ENCODE measurements around the gene ABCB4.

ABCB4 gene

DNA sequence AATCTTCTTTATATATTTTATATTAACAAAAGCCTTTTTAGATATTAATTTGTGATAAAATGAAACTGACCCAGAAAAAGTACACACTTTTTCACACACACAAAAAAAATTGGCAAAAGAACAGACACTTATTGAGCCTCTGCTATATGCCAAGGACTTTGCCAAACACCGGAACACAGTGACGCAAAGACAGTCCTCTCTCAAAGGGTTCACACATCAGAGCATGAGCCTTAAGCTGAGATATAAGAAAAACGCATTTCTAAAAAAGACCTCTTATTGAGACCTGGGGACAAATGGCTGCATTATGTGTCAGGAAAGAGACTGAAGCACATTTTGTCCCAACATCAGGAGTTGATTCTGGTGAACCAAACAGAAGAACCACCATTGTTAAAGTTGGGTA is 24.0 kb upstream of the ABCB4 start:
- no peak overlapping the region for H3K4me3 ChIP-seq (ENCODE audit: low read depth, low read length)
- in situ Hi-C loops (cut with HindIII; ENCODE audit: low sequenced_read_pairs), result no loop called here
- DNase-seq (ENCODE audit: low read depth, low spot score), result no peak
- no peak for TF ChIP-seq CTCF (IDR thresholded peaks at IDR 0.05; ENCODE audit: low read depth, low read length)

GRCh38 chr7:87498893-87499292 is 23.4 kb upstream of the ABCB4 start:
- no peak for TF ChIP-seq CTCF (IDR thresholded peaks at IDR 0.05; ENCODE audit: low read depth, low read length)
- no peak for DNase-seq (ENCODE audit: low read depth, low spot score)
- H3K4me3 ChIP-seq (ENCODE audit: low read depth, low read length), result no peak overlapping the region
- in situ Hi-C loops (cut with HindIII; ENCODE audit: low sequenced_read_pairs), result no loop called here

DNA sequence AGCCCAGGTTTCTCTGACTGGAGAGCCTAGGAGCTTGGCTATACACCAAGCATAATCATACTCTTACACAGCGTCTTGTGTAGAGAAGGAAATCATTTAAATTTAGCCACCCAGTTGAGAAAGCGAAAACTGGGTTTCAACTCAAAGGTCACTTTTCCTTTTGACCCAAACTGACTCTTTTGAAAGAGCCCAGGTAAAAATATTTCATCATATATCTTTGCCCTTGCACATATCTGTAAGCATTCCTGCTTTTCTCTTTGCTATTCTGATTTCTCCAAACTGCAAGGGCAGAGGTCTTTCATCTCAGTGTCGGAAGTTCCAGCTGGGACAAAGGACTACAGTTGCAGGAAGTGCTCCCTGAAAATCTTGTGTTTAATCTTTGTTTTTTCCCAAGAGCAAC is 22.0 kb upstream of the ABCB4 start:
- TF ChIP-seq CTCF (IDR thresholded peaks at IDR 0.05; ENCODE audit: low read depth, low read length), result no peak
- DNase-seq (ENCODE audit: low read depth, low spot score), result no peak
- no peak overlapping the region for H3K4me3 ChIP-seq (ENCODE audit: low read depth, low read length)
- in situ Hi-C loops (cut with HindIII; ENCODE audit: low sequenced_read_pairs), result no loop called here

DNA sequence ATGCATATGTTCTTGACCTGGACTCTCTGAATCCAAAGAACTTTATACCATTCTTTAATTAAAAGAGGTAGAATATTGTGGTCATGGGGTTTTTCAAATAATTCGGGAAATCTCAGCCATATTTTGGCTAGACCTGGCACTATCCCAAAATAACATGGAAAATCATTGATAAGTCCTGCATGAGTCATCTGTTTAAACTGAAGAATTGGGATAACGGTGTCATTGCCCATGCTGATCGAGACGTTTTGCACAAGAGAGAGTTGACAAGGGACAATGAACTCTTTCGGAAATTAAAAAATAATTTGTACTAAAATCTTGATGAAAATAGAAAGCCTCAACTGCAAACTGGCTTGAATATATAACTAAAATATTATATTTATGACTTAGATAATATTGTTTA is 19.9 kb upstream of the ABCB4 start:
- DNase-seq (ENCODE audit: low read depth, low spot score), result no peak
- TF ChIP-seq CTCF (IDR thresholded peaks at IDR 0.05; ENCODE audit: low read depth, low read length), result no peak
- no peak overlapping the region for H3K4me3 ChIP-seq (ENCODE audit: low read depth, low read length)
- in situ Hi-C loops (cut with HindIII; ENCODE audit: low sequenced_read_pairs), result no loop called here

GRCh38 chr7:87494454-87494853 is 19.0 kb upstream of the ABCB4 start:
- DNase-seq (ENCODE audit: low read depth, low spot score), result no peak
- no peak overlapping the region for H3K4me3 ChIP-seq (ENCODE audit: low read depth, low read length)
- in situ Hi-C loops (cut with HindIII; ENCODE audit: low sequenced_read_pairs), result no loop called here
- no peak for TF ChIP-seq CTCF (IDR thresholded peaks at IDR 0.05; ENCODE audit: low read depth, low read length)

GRCh38 chr7:87483131-87483530 is 7.7 kb upstream of the ABCB4 start:
- in situ Hi-C loops (cut with HindIII; ENCODE audit: low sequenced_read_pairs), result no loop called here
- no peak for TF ChIP-seq CTCF (IDR thresholded peaks at IDR 0.05; ENCODE audit: low read depth, low read length)
- no peak overlapping the region for H3K4me3 ChIP-seq (ENCODE audit: low read depth, low read length)
- no peak for DNase-seq (ENCODE audit: low read depth, low spot score)

DNA sequence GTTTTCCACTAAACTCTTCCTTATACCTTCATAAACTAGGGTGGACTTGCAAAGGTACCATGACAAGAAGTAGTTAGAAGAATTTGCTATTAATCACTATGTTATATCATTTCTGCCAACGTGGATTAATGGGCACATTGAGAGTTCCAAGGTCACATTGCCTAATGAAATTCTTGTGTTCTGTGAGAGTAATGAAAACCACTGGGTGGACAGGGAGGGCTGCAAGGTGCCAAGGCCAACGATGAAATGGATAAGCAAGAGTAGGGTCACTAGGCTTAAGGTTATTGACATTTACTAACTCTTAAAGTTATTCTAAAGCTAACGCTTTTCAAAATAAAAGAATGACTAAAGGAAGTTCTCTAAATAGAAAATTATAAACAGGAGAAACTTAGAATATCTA is 6.6 kb upstream of the ABCB4 start:
- in situ Hi-C loops (cut with HindIII; ENCODE audit: low sequenced_read_pairs), result no loop called here
- TF ChIP-seq CTCF (IDR thresholded peaks at IDR 0.05; ENCODE audit: low read depth, low read length), result no peak
- DNase-seq (ENCODE audit: low read depth, low spot score), result no peak
- no peak overlapping the region for H3K4me3 ChIP-seq (ENCODE audit: low read depth, low read length)

Measured in astrocyte of the spinal cord (primary cell).